Heart right ventricle (tissue), 16 donors: ENCODE data around the gene MGAT5. TPM values are rescaled to one million over a fixed set of nuclear protein-coding genes. Genes with fewer than 3 reads are reported as not detected.

ENCODE experiments used
- ATAC-seq, 8 donors: fragments of 200-7000 bp; cut with Tn5 transposase; one replicate each; pipeline ENCODE4 v1.9.1; 2020; ENCODE audit warnings: mild to moderate bottlenecking in 8 of 8, moderate library complexity in 8 of 8, moderate number of reproducible peaks in 1 of 8
- DNase-seq, 2 donors: peaks; one replicate each; pipeline ENCODE4 v3.0.0-alpha.2; 2020
- H3K27ac ChIP-seq, 10 donors: fragments of 200-600 bp; sonication (generic) in 2 of 10; one replicate each; pipeline versions ENCODE4 v1.5.0 to v1.8.0; 2020 to 2022; ENCODE audit warnings: mild to moderate bottlenecking in 3 of 10
- H3K27me3 ChIP-seq, 7 donors: fragments of 200-600 bp; one replicate each; pipeline ENCODE4 v1.8.0; 2021 to 2022; ENCODE audit warnings: mild to moderate bottlenecking in 2 of 7
- H3K36me3 ChIP-seq, 9 donors: fragments of 200-600 bp; sonication (generic) in 1 of 9; one replicate each; pipeline versions ENCODE4 v1.5.0 to v1.8.0; 2020 to 2022; ENCODE audit warnings: mild to moderate bottlenecking in 2 of 9
- H3K4me1 ChIP-seq, 9 donors: fragments of 200-600 bp; sonication (generic) in 1 of 9; one replicate each; pipeline versions ENCODE4 v1.5.0 to v1.8.0; 2020 to 2022; ENCODE audit warnings: mild to moderate bottlenecking in 4 of 9
- H3K4me3 ChIP-seq, 10 donors: fragments of 200-600 bp; sonication (generic) in 2 of 10; one replicate each; pipeline versions ENCODE4 v1.5.0 to v1.8.0; 2020 to 2022; ENCODE audit warnings: mild to moderate bottlenecking in 7 of 10, moderate library complexity in 2 of 10
- H3K9me3 ChIP-seq, 11 donors: fragments of 200-600 bp in 10 of 11; sonication (generic) in 2 of 11; one replicate each; pipeline versions ENCODE4 v1.5.0 to v1.8.0; 2013 to 2022; ENCODE audit warnings: mild to moderate bottlenecking in 2 of 11, control low read depth in 1 of 11, moderate library complexity in 1 of 11
- WGBS, 2 donors: extraction: QIAGEN DNeasy Blood & Tissue Kit; methylation state at CpG; one replicate each; pipeline ENCODE4 v1.1.7; 2013; ENCODE audit warnings: inconsistent platforms in 1 of 2; 5-methylcytosine and 5-hydroxymethylcytosine counted together
- intact Hi-C, 10 donors: fragments of 100-400 bp; cut with DNase I; formaldehyde crosslinking; loops; one replicate each; pipeline versions ENCODE4 v1.11.1 to v1.14.2; 2022
- polyA plus RNA-seq, 2 donors: library from polyadenylated mRNA; stranded (reverse); fragments of 200-250 nt; gene quantifications; one replicate each; pipeline ENCODE4 v1.2.3, GENCODE V29; 2013
- total RNA-seq, 10 donors: library from RNA; stranded (reverse); fragmentation: NEBNext Ultra II Directional in 3 of 10; extraction: Animal tissue kit (Norgen Biotek cat#: 25700) in 3 of 10; gene quantifications; one replicate each; pipeline versions ENCODE4 v1.2.1 to v1.2.4, GENCODE V29; 2021 to 2023
- TF ChIP-seq, protein P1 (sequence below), 9 donors: fragments of 200-600 bp; sonication (generic) in 2 of 9; IDR thresholded peaks; one replicate each; pipeline versions ENCODE4 v1.5.0 to v1.8.0; 2021 to 2022; ENCODE audit warnings: antibody characterized with exemption in 9 of 9, mild to moderate bottlenecking in 5 of 9, moderate library complexity in 1 of 9
- donor health status: Arrhythmogenic right ventricular cardiomyopathy.
- donor health status: ischemic (EF 13 %, LVEDD 7.1; RV severe dilation, severe dysfunction).
- donor health status: healthy with polysubstance abuse.
- donor health status: DM: no; HTN: yes; CAD: no.
- donor health status: DM: no; HTN: no; CAD: no.
- donor health status: ischemic (EF 25% LVEDD 6.9; RV normal size, moderate dysfunction).
- donor health status: ischemic (EF 25% LVEDD 5.7; RV mildly dilated, moderate dysfunction).
- donor health status: healthy.
- donor health status: DM: yes; HTN: yes; CAD: no.
- donor health status: Ischemic cardiomyopathy.
- donor health status: ischemic (EF 35%, LVEDD 5.7; RV mildly dilated, moderate dysfunction).
- donor health status: nonischemic (EF 11% LVEDD 7.7; RV severe dilation, severe dysfunction).
- donor health status: DM: yes; HTN: yes; CAD: no.
- donor health status: PGD.
- donor health status: ischemic (EF 29% LVEDD 5.4; RV normal size, mild dysfunction).
- donor health status: nonischemic (EF 23%, LVEDD 6.1; RV moderate dilation, normal function).

MGAT5 gene
- total and polyA plus RNA-seq, 12 donors = 6.4 to 111 (median 92.2) TPM

DNA sequence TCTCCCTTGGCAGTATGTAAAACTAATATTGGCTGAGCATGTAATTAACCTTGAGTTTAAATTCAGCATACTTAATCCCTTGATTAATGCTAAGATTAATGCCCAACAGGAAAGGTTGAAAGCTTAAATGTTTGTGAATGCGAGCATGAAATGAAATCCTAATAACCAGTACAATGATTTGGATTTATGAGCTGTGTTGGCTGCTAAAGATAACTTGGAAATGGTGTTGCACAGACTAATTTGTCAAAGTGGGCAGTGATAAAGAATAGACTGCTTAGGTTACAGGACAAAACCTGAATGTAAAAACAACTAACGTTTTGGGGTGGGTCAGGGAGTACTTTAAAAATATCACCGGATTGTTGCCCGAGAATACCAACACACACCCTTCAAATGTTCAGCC is 70.6 kb downstream of the MGAT5 start:
- Histone ChIP-seq H3K27me3 (no peaks in the 10 kb centered on the region), H3K36me3 (peaks cover 0 to 11% (median 0%) of the 10 kb centered on the region in 9 donors), H3K4me3 (no peak overlapping the region), H3K27ac (peak overlapping the region in 5 of 10 donors; percentile 14 to 46 (median 24)), H3K4me1 (peaks cover 3 to 68% (median 36%) of the 10 kb centered on the region in 9 donors), H3K9me3 (no peaks in the 10 kb centered on the region)
- DNase-seq (no peak), ATAC-seq (peak in 1 of 8 donors; percentile 30)
- 31 to 49% methylated on average over 4 of the region's 4 CpGs for WGBS, 2 donors
- intact Hi-C loops = no loop called here
- TF ChIP-seq, protein P1, sequence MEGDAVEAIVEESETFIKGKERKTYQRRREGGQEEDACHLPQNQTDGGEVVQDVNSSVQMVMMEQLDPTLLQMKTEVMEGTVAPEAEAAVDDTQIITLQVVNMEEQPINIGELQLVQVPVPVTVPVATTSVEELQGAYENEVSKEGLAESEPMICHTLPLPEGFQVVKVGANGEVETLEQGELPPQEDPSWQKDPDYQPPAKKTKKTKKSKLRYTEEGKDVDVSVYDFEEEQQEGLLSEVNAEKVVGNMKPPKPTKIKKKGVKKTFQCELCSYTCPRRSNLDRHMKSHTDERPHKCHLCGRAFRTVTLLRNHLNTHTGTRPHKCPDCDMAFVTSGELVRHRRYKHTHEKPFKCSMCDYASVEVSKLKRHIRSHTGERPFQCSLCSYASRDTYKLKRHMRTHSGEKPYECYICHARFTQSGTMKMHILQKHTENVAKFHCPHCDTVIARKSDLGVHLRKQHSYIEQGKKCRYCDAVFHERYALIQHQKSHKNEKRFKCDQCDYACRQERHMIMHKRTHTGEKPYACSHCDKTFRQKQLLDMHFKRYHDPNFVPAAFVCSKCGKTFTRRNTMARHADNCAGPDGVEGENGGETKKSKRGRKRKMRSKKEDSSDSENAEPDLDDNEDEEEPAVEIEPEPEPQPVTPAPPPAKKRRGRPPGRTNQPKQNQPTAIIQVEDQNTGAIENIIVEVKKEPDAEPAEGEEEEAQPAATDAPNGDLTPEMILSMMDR (IDR thresholded peaks at IDR 0.05) = no peak

DNA sequence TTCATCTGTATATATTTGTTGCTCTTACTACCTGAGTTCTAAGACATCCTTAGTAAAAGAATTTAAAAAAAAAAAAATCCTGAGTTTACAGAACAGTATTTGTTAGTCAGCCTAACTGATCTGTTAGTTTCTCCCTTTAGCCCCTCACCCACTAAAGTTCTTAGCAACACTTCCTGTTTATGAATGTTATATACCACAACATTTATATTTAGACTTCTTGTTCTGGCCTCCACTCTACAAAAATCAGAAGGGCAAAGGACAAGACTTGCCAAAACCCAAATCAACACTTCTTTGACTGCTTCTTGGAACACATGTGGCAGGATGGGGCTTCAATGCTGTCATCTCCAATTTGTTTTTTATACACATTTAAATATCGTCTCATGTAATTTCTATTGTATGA is 71.1 kb downstream of the MGAT5 start:
- no peaks in the 10 kb centered on the region for H3K9me3 ChIP-seq
- no peak for DNase-seq
- intact Hi-C loops = no loop called here
- ATAC-seq = peak in 6 of 8 donors; percentile 27 to 68 (median 56)
- TF ChIP-seq, protein P1 (IDR thresholded peaks at IDR 0.05) = no peak
- H3K27ac ChIP-seq = peak overlapping the region in 5 of 10 donors; percentile 14 to 46 (median 24)
- H3K4me1 ChIP-seq = peaks cover 3 to 67% (median 34%) of the 10 kb centered on the region in 9 donors
- WGBS, 2 donors = 19 to 61% methylated on average over 1 of the region's 1 CpG
- peaks cover 0 to 7% (median 0%) of the 10 kb centered on the region in 9 donors for H3K36me3 ChIP-seq
- no peaks in the 10 kb centered on the region for H3K27me3 ChIP-seq
- H3K4me3 ChIP-seq = no peak overlapping the region

DNA sequence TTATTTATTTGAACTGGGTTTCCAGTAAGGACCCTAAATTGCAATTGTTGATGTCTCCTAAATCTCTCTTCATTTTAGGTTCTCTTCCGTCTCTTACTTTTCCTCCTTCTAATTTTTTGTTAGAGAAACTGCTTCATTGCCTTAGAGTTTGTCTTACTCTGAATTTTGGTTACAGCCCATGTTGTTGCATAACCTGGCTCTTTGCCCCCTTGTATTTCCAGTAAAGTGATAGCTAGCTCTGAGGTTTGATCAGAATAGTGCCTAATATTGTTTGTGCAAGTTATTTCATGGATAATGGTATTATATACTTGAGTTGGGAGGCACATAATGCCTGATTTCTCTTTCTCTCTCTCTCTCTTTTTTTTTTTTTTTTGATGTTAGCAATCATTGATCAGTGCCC is 71.8 kb downstream of the MGAT5 start:
- WGBS, 2 donors = 80 to 83% methylated on average over 1 of the region's 1 CpG
- H3K27me3 ChIP-seq = no peaks in the 10 kb centered on the region
- intact Hi-C loops = no loop called here
- no peak overlapping the region for H3K4me3 ChIP-seq
- DNase-seq = no peak
- peak overlapping the region in 1 of 10 donors; percentile 20 for H3K27ac ChIP-seq
- peaks cover 3 to 59% (median 34%) of the 10 kb centered on the region in 9 donors for H3K4me1 ChIP-seq
- no peaks in the 10 kb centered on the region for H3K9me3 ChIP-seq
- peaks cover 0 to 7% (median 0%) of the 10 kb centered on the region in 9 donors for H3K36me3 ChIP-seq
- TF ChIP-seq, protein P1 (IDR thresholded peaks at IDR 0.05) = no peak
- peak in 4 of 8 donors; percentile 43 to 63 (median 45) for ATAC-seq

DNA sequence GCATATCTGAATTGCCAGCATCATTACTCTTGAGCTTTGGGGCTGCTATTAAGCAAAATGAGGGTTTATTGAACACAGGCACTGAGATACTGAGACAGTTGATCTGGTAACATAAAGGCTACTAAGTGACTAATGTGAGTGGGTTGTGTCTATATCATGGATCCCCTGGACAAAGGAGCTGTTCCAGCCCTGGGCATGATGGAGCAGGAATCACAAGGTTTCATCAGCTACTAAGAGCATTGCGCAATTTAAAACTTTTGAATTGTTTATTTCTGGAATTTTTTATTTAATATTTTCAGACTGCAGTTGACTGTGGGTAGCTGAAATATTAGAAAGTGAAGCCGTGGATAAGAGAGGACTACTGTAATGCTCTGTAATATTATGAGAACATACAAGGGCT is 73.5 kb downstream of the MGAT5 start:
- no peak overlapping the region for H3K27ac ChIP-seq
- H3K4me3 ChIP-seq = no peak overlapping the region
- intact Hi-C loops = no loop called here
- DNase-seq (no peak), ATAC-seq (no peak)
- TF ChIP-seq, protein P1 (IDR thresholded peaks at IDR 0.05) = no peak
- 97 to 98% methylated on average over 2 of the region's 2 CpGs for WGBS, 2 donors
- H3K27me3 ChIP-seq = no peaks in the 10 kb centered on the region
- peaks cover 3 to 52% (median 33%) of the 10 kb centered on the region in 9 donors for H3K4me1 ChIP-seq
- H3K9me3 ChIP-seq = no peaks in the 10 kb centered on the region
- no peaks in the 10 kb centered on the region for H3K36me3 ChIP-seq
